HepG2 (cell line): ENCODE data around the gene GUCY2D. TPM values are rescaled to one million over a fixed set of nuclear protein-coding genes. Genes with fewer than 3 reads are reported as not detected.

Experiments used
- ATAC-seq: fragments of 200-7000 bp; cut with Tn5 transposase; 3 replicates; pipeline ENCODE4 v1.9.1; 2020; ENCODE audit warnings: mild to moderate bottlenecking, moderate library complexity
- BruUV-seq: library from RNA; stranded (reverse); fragments of 400-500 nt; replicated peaks from 2 replicates; lab custom pipeline; 2021; lab: Mats Ljungman, UMichigan
- CTCF ChIA-PET: fragments of 300-600 bp; formaldehyde crosslinking; extraction: SDS; loops from one replicate; lab custom pipeline; 2021; ENCODE audit warnings: low total read pairs, inconsistent platforms, low intra/inter-chr PET ratio; lab: Yijun Ruan, JAX
- POLR2A ChIA-PET: fragments of 350-600 bp; sonication (Branson Sonifier 250); formaldehyde crosslinking; loops from one replicate; lab custom pipeline; 2020; ENCODE audit warnings: antibody characterized with exemption, inconsistent platforms; lab: Yijun Ruan, JAX
- DNase-seq: peaks from one replicate; pipeline ENCODE4 v3.0.0-alpha.2; 2015; ENCODE audit warnings: low spot score
- FAIRE-seq: peaks from 3 replicates; lab custom pipeline; 2011; peaks lifted over from hg19 to GRCh38; lab: Jason Lieb, UNC
- H2AFZ ChIP-seq: one replicate; pipeline ENCODE4 v1.6.1; 2011; ENCODE audit warnings: low read length, inconsistent platforms
- H3K27ac ChIP-seq: fragments of 300-600 bp; 3 replicates; pipeline ENCODE4 v1.8.0; 2011; ENCODE audit warnings: mixed run types, mild to moderate bottlenecking, mixed read lengths, low read length, inconsistent platforms; ENCODE audit not compliant: insufficient read depth; ENCODE audit errors: extremely low read length
- H3K27me3 ChIP-seq, 2 experiments: fragments of 200-600 bp in 1 of 2; 2 replicates in 1 of 2; 3 replicates in 1 of 2; pipeline versions ENCODE4 v1.6.0 to v1.8.0; 2011; ENCODE audit warnings: low read length in 2 of 2, mild to moderate bottlenecking in 2 of 2, moderate library complexity in 2 of 2, inconsistent platforms in 1 of 2; ENCODE audit not compliant: insufficient read depth in 2 of 2, control insufficient read depth in 1 of 2
- H3K36me3 ChIP-seq, 2 experiments: fragments of 200-600 bp in 1 of 2; replicated peaks in 1 of 2; 2 replicates in 1 of 2; 3 replicates in 1 of 2; pipeline versions ENCODE4 v1.5.1 to v1.8.0; 2011; ENCODE audit warnings: low read length in 2 of 2, inconsistent platforms in 1 of 2; ENCODE audit not compliant: insufficient read depth in 2 of 2, control insufficient read depth in 1 of 2
- H3K4me1 ChIP-seq: 2 replicates; pipeline ENCODE4 v1.5.1; 2012; ENCODE audit warnings: low read length, inconsistent platforms; ENCODE audit not compliant: insufficient read depth
- H3K4me2 ChIP-seq: 2 replicates; pipeline ENCODE4 v1.6.0; 2011; ENCODE audit warnings: low read depth, low read length, inconsistent platforms
- H3K4me3 ChIP-seq, 3 experiments: fragments of 200-600 bp in 1 of 3; sonication (generic), shearing (Covaris generic) in 1 of 3; replicated peaks in 1 of 3; 2 replicates each; pipeline ENCODE4 v1.5.1; 2011 to 2016; ENCODE audit warnings: low read length in 3 of 3, inconsistent platforms in 2 of 3, low read depth in 2 of 3, mild to moderate bottlenecking in 2 of 3, control low read depth in 1 of 3, mixed read lengths in 1 of 3; ENCODE audit not compliant: insufficient read depth in 1 of 3
- H3K79me2 ChIP-seq: one replicate; pipeline ENCODE4 v1.6.1; 2011; ENCODE audit warnings: low read length, inconsistent platforms; ENCODE audit not compliant: insufficient read depth
- H3K9ac ChIP-seq: 2 replicates; pipeline ENCODE4 v1.6.0; 2011; ENCODE audit warnings: mild to moderate bottlenecking, low read depth, low read length, inconsistent platforms; ENCODE audit not compliant: insufficient read depth
- H3K9me3 ChIP-seq: 2 replicates; pipeline ENCODE4 v1.5.1; 2012; ENCODE audit warnings: mild to moderate bottlenecking, low read length
- H4K20me1 ChIP-seq: 2 replicates; pipeline ENCODE4 v1.6.0; 2011; ENCODE audit warnings: inconsistent platforms, mild to moderate bottlenecking, low read length, moderate library complexity; ENCODE audit not compliant: insufficient read depth
- DR1 ChIP-seq: sonication (generic); formaldehyde crosslinking; IDR thresholded peaks from 2 replicates; pipeline ENCODE4 v1.8.0; 2021; ENCODE audit warnings: mild to moderate bottlenecking, missing genetic modification reagents, inconsistent platforms
- NFKBIZ ChIP-seq: IDR thresholded peaks from 2 replicates; pipeline ENCODE4 v1.6.1; 2018; ENCODE audit warnings: missing genetic modification reagents, missing compliant biosample characterization
- PHF8 ChIP-seq: sonication (generic); formaldehyde crosslinking; IDR thresholded peaks from 2 replicates; pipeline ENCODE4 v1.5.0; 2020; ENCODE audit warnings: missing genetic modification reagents
- RFX5 ChIP-seq: IDR thresholded peaks from 2 replicates; pipeline ENCODE4 v1.6.1; 2011; ENCODE audit warnings: low read depth, low read length, improper control_type of control experiment
- TCF12 ChIP-seq, 2 experiments: fragments of 450-650 bp in 1 of 2; sonication (generic) in 1 of 2; formaldehyde crosslinking in 1 of 2; IDR thresholded peaks; 2 replicates each; pipeline versions ENCODE4 v1.6.1 to v1.8.0; 2017 to 2022; ENCODE audit warnings: antibody characterized with exemption in 1 of 2, mild to moderate bottlenecking in 1 of 2, missing genetic modification reagents in 1 of 2, moderate library complexity in 1 of 2
- ZMYM4 ChIP-seq: sonication (generic); formaldehyde crosslinking; IDR thresholded peaks from 2 replicates; pipeline ENCODE4 v1.8.1; 2023; ENCODE audit warnings: mild to moderate bottlenecking, missing genetic modification reagents
- ZNF10 ChIP-seq: sonication (generic); formaldehyde crosslinking; IDR thresholded peaks from 2 replicates; pipeline ENCODE4 v1.4.0; 2020; ENCODE audit warnings: mild to moderate bottlenecking, low read depth, missing genetic modification reagents, borderline replicate concordance
- ZNF136 ChIP-seq: sonication (generic); formaldehyde crosslinking; IDR thresholded peaks from 2 replicates; pipeline ENCODE4 v1.8.1; 2022; ENCODE audit warnings: low read depth, mild to moderate bottlenecking, moderate library complexity, missing genetic modification reagents
- ZNF225 ChIP-seq: sonication (generic); formaldehyde crosslinking; IDR thresholded peaks from 2 replicates; pipeline ENCODE4 v1.4.0; 2020; ENCODE audit warnings: mild to moderate bottlenecking, missing genetic modification reagents
- ZNF253 ChIP-seq: sonication (generic); formaldehyde crosslinking; IDR thresholded peaks from 2 replicates; pipeline ENCODE4 v1.8.0; 2022; ENCODE audit warnings: mild to moderate bottlenecking, missing genetic modification reagents, borderline replicate concordance
- ZNF746 ChIP-seq: sonication (generic); formaldehyde crosslinking; IDR thresholded peaks from 2 replicates; pipeline ENCODE4 v1.8.0; 2022; ENCODE audit warnings: mild to moderate bottlenecking, missing genetic modification reagents
- ZNF772 ChIP-seq: sonication (generic); formaldehyde crosslinking; IDR thresholded peaks from 2 replicates; pipeline ENCODE4 v1.5.0; 2020; ENCODE audit warnings: mild to moderate bottlenecking, missing genetic modification reagents
- WGBS: methylation state at CpG from one replicate; pipeline ENCODE4 v1.1.6; 2017; ENCODE audit warnings: low lambda C conversion rate; 5-methylcytosine and 5-hydroxymethylcytosine counted together
- in situ Hi-C: cut with HindIII; loops from 2 replicates; pipeline ENCODE4 v1.10.0; 2017; ENCODE audit warnings: low pct_unique_long_range_greater_than_20kb; ENCODE audit not compliant: extremely low pct_ligation_motif_present
- intact Hi-C: fragments of 100-400 bp; cut with micrococcal nuclease; formaldehyde crosslinking; loops from one replicate; pipeline ENCODE4 v1.10.0; 2022; ENCODE audit not compliant: unreplicated experiment
- polyA plus RNA-seq, 8 experiments: library from polyadenylated mRNA; depleted of rRNA in 3 of 8; stranded (reverse) in 7 of 8; unstranded in 1 of 8; fragments of >200 nt; fragmentation: Illumina TruSeq in 4 of 8; extraction: Trizol in 4 of 8; gene quantifications; 2 replicates each; pipeline versions ENCODE4 v1.2.1 to v1.2.3, GENCODE V29; 2011 to 2016; ENCODE audit warnings: low read depth in 4 of 8, missing spikeins in 1 of 8, mixed read lengths in 1 of 8; ENCODE audit not compliant: insufficient read depth in 1 of 8
- total RNA-seq, 5 experiments: library from RNA; depleted of rRNA; stranded (reverse); fragments of >200 nt; fragmentation: Illumina TruSeq; extraction: Trizol; gene quantifications; 2 replicates each; pipeline ENCODE4 v1.2.3, GENCODE V29; 2016; ENCODE audit warnings: low read depth in 1 of 5
- TF ChIP-seq, protein P1 (sequence below): IDR thresholded peaks from 2 replicates; pipeline ENCODE4 v1.6.1; 2016

Gene GUCY2D
- total and polyA plus RNA-seq, 2 of the 13 experiments (the other 11 are each of a cell fraction or from before 2014, with no cell fraction given): not detected

GRCh38 chr17:8005357-8005756 lies 2.9 kb downstream of the GUCY2D start:
- FAIRE-seq: no peak
- BruUV-seq: no TSS peak
- H3K27me3 ChIP-seq: peaks cover 3 to 65% of the 10 kb centered on the region in 2 experiments
- H3K4me3 ChIP-seq: no peak overlapping the region
- in situ Hi-C loops (no loop called here), intact Hi-C loops (no loop called here)
- H3K4me2 ChIP-seq: no peak overlapping the region
- no peak overlapping the region for H2AFZ ChIP-seq
- no peak for TF ChIP-seq RFX5
- no peak for TF ChIP-seq ZNF136 (CRISPR knock-in tag)
- no peak for TF ChIP-seq TCF12 (IDR thresholded peaks at IDR 0.05)
- TF ChIP-seq TCF12 (CRISPR knock-in tag; IDR thresholded peaks at IDR 0.05): no peak
- no peak for TF ChIP-seq ZNF253 (CRISPR knock-in tag)
- no peak for TF ChIP-seq ZMYM4 (CRISPR knock-in tag)
- no peak for TF ChIP-seq NFKBIZ (CRISPR knock-in tag)
- TF ChIP-seq, protein P1, sequence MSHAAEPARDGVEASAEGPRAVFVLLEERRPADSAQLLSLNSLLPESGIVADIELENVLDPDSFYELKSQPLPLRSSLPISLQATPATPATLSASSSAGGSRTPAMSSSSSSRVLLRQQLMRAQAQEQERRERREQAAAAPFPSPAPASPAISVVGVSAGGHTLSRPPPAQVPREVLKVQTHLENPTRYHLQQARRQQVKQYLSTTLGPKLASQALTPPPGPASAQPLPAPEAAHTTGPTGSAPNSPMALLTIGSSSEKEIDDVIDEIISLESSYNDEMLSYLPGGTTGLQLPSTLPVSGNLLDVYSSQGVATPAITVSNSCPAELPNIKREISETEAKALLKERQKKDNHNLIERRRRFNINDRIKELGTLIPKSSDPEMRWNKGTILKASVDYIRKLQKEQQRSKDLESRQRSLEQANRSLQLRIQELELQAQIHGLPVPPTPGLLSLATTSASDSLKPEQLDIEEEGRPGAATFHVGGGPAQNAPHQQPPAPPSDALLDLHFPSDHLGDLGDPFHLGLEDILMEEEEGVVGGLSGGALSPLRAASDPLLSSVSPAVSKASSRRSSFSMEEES: no peak
- TF ChIP-seq ZNF746 (CRISPR knock-in tag): no peak
- TF ChIP-seq ZNF772: no peak
- no peak for TF ChIP-seq ZNF10 (CRISPR knock-in tag)
- TF ChIP-seq DR1 (CRISPR knock-in tag): no peak
- TF ChIP-seq ZNF225 (CRISPR knock-in tag): no peak
- TF ChIP-seq PHF8 (CRISPR knock-in tag): no peak
- POLR2A ChIA-PET: no interaction called here
- DNase-seq: no peak
- CTCF ChIA-PET: no interaction called here
- H3K27ac ChIP-seq: no peak overlapping the region
- H3K36me3 ChIP-seq: no peaks in the 10 kb centered on the region
- no peak overlapping the region for H3K9ac ChIP-seq
- no peak for ATAC-seq
- peaks cover 5% of the 10 kb centered on the region for H3K4me1 ChIP-seq
- H4K20me1 ChIP-seq: no peaks in the 10 kb centered on the region
- H3K9me3 ChIP-seq: no peaks in the 10 kb centered on the region
- WGBS: 5% methylated on average over 1 of the region's 1 CpG
- no peaks in the 10 kb centered on the region for H3K79me2 ChIP-seq
